K562 (cell line): ENCODE measurements around the gene SFMBT2. TPM values are rescaled to one million over a fixed set of nuclear protein-coding genes. Genes with fewer than 3 reads are reported as not detected.
A peak's percentile ranks its signal among the peaks of the same experiment; 100 is the strongest.

Experiments used
- EWSR1 ChIP-seq: fragments of 450-650 bp; IDR thresholded peaks from 2 replicates; pipeline ENCODE4 v1.6.1; 2018; ENCODE audit warnings: borderline replicate concordance, mild to moderate bottlenecking, low read depth, moderate library complexity; ENCODE audit not compliant: partially characterized antibody
- HOMEZ ChIP-seq: fragments of 250-450 bp; sonication (Bioruptor Pico); IDR thresholded peaks from 2 replicates; pipeline ENCODE4 v1.4.0; 2020; ENCODE audit warnings: mild to moderate bottlenecking, moderate library complexity
- MTA2 ChIP-seq: fragments of 450-650 bp; IDR thresholded peaks from 2 replicates; pipeline ENCODE4 v1.6.1; 2016; ENCODE audit warnings: low read depth
- NFIX ChIP-seq: fragments of 250-450 bp; sonication (Bioruptor Pico); IDR thresholded peaks from 2 replicates; pipeline ENCODE4 v1.4.0; 2020; ENCODE audit warnings: low read depth, mild to moderate bottlenecking, moderate library complexity
- RCOR1 ChIP-seq, 2 experiments: IDR thresholded peaks; 2 replicates each; pipeline ENCODE4 v1.6.1; 2012; ENCODE audit warnings: low read depth in 2 of 2, low read length in 2 of 2, borderline replicate concordance in 1 of 2, improper control_type of control experiment in 1 of 2
- SNIP1 ChIP-seq: fragments of 450-650 bp; IDR thresholded peaks from 2 replicates; pipeline ENCODE4 v1.7.1; 2017; ENCODE audit warnings: low read depth, mild to moderate bottlenecking
- TAL1 ChIP-seq: fragments of 450-650 bp; IDR thresholded peaks from 2 replicates; pipeline ENCODE4 v1.6.1; 2016; ENCODE audit warnings: mild to moderate bottlenecking
- TBL1XR1 ChIP-seq, 2 experiments: IDR thresholded peaks; 2 replicates each; pipeline ENCODE4 v1.6.1; 2012; ENCODE audit warnings: improper control_type of control experiment in 2 of 2, low read length in 2 of 2, mild to moderate bottlenecking in 1 of 2
- UBTF ChIP-seq, 2 experiments: IDR thresholded peaks; 2 replicates each; pipeline ENCODE4 v1.6.1; 2012; ENCODE audit warnings: improper control_type of control experiment in 2 of 2, low read depth in 2 of 2, low read length in 2 of 2, borderline replicate concordance in 1 of 2
- polyA plus RNA-seq, 8 experiments: library from polyadenylated mRNA; depleted of rRNA in 4 of 8; stranded (reverse) in 5 of 8; unstranded in 3 of 8; fragments of >200 nt; fragmentation: Nextera tagmentation in 2 of 8; fragmentation: Illumina TruSeq in 1 of 8; extraction: Ambion mirVana in 2 of 8; extraction: Trizol in 1 of 8; gene quantifications; 2 replicates each; pipeline versions ENCODE4 v1.2.1 to v1.2.3, GENCODE V29; 2011 to 2014; ENCODE audit warnings: inconsistent platforms in 1 of 8, missing spikeins in 1 of 8
- total RNA-seq, 7 experiments: library from RNA; depleted of rRNA in 6 of 7; stranded (reverse); fragments of >200 nt in 6 of 7; fragmentation: Illumina TruSeq in 2 of 7; extraction: Trizol in 2 of 7; gene quantifications; 2 replicates each; pipeline versions ENCODE4 v1.2.1 to v1.2.3, GENCODE V29; 2011 to 2021; ENCODE audit warnings: low replicate concordance in 1 of 7
- TF ChIP-seq, protein P1 (sequence below): fragments of 250-450 bp; sonication (Bioruptor Pico); IDR thresholded peaks from 2 replicates; pipeline ENCODE4 v1.5.0; 2021; ENCODE audit warnings: mild to moderate bottlenecking, borderline replicate concordance
- TF ChIP-seq, protein P2 (sequence below), 2 experiments: fragments of 450-650 bp; conservative IDR thresholded peaks; 2 replicates each; pipeline ENCODE4 v1.6.1; 2017; ENCODE audit warnings: mild to moderate bottlenecking in 2 of 2, moderate library complexity in 2 of 2

Gene SFMBT2
- total and polyA plus RNA-seq, 9 of the 15 experiments (the other 6 are each of a cell fraction or from before 2014, with no cell fraction given), result 1.2 to 13.6 (median 7.6) TPM

DNA sequence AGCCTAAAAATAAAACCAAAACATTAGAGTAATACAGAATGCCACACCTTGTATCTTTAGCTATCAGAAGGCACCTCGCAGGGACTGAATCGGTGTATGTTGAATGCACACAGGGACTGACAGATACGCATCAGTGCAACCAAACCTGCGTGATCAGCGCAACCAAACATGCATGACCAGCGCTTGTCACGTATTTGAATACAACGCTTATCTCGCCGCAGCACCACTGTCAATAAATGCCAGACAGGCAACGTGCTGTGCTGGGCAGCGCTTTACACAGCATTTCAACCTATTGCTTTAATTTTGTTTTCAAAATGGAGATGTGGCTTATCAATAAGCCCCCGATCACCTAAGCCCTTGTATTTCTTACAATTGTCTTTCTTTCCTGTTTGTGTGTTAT lies 242.4 kb downstream of the SFMBT2 start (continued):
- TF ChIP-seq, protein P1, sequence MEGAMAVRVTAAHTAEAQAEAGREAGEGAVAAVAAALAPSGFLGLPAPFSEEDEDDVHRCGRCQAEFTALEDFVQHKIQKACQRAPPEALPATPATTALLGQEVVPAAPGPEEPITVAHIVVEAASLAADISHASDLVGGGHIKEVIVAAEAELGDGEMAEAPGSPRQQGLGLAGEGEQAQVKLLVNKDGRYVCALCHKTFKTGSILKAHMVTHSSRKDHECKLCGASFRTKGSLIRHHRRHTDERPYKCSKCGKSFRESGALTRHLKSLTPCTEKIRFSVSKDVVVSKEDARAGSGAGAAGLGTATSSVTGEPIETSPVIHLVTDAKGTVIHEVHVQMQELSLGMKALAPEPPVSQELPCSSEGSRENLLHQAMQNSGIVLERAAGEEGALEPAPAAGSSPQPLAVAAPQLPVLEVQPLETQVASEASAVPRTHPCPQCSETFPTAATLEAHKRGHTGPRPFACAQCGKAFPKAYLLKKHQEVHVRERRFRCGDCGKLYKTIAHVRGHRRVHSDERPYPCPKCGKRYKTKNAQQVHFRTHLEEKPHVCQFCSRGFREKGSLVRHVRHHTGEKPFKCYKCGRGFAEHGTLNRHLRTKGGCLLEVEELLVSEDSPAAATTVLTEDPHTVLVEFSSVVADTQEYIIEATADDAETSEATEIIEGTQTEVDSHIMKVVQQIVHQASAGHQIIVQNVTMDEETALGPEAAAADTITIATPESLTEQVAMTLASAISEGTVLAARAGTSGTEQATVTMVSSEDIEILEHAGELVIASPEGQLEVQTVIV (CRISPR knock-in tag), result no peak
- TF ChIP-seq RCOR1 (IDR thresholded peaks at IDR 0.05; ENCODE audit: borderline replicate concordance in 1 of 2, low read depth in 2 of 2, low read length in 2 of 2) (0 out of 4 replicates have a peak, but pooled peaks of 1 of the 2 experiments have one; percentile 10), UBTF (IDR thresholded peaks at IDR 0.05; ENCODE audit: borderline replicate concordance in 1 of 2, low read depth in 2 of 2, low read length in 2 of 2) (no peak), SNIP1 (no peak), EWSR1 (no peak), TBL1XR1 (IDR thresholded peaks at IDR 0.05; ENCODE audit: low read length in 2 of 2) (no peak), TAL1 (peak; percentile 43; the same call in 1 of the 2 replicates), NFIX (CRISPR knock-in tag) (no peak), HOMEZ (CRISPR knock-in tag) (no peak), MTA2 (no peak)
- TF ChIP-seq, protein P2, sequence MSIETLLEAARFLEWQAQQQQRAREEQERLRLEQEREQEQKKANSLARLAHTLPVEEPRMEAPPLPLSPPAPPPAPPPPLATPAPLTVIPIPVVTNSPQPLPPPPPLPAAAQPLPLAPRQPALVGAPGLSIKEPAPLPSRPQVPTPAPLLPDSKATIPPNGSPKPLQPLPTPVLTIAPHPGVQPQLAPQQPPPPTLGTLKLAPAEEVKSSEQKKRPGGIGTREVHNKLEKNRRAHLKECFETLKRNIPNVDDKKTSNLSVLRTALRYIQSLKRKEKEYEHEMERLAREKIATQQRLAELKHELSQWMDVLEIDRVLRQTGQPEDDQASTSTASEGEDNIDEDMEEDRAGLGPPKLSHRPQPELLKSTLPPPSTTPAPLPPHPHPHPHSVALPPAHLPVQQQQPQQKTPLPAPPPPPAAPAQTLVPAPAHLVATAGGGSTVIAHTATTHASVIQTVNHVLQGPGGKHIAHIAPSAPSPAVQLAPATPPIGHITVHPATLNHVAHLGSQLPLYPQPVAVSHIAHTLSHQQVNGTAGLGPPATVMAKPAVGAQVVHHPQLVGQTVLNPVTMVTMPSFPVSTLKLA (conservative IDR thresholded peaks at IDR 0.05), result peak in 1 of 2 experiments; percentile 53; a peak in 1 of 4 replicates
